ENCODE data around the gene COMT. TPM values are rescaled to one million over a fixed set of nuclear protein-coding genes. Genes with fewer than 3 reads are reported as not detected.

Gene COMT
- total and polyA plus RNA-seq, 9 of the 15 experiments (the other 6 are each of a cell fraction or from before 2014, with no cell fraction given) = 12.5 to 351 (median 155) TPM

DNA sequence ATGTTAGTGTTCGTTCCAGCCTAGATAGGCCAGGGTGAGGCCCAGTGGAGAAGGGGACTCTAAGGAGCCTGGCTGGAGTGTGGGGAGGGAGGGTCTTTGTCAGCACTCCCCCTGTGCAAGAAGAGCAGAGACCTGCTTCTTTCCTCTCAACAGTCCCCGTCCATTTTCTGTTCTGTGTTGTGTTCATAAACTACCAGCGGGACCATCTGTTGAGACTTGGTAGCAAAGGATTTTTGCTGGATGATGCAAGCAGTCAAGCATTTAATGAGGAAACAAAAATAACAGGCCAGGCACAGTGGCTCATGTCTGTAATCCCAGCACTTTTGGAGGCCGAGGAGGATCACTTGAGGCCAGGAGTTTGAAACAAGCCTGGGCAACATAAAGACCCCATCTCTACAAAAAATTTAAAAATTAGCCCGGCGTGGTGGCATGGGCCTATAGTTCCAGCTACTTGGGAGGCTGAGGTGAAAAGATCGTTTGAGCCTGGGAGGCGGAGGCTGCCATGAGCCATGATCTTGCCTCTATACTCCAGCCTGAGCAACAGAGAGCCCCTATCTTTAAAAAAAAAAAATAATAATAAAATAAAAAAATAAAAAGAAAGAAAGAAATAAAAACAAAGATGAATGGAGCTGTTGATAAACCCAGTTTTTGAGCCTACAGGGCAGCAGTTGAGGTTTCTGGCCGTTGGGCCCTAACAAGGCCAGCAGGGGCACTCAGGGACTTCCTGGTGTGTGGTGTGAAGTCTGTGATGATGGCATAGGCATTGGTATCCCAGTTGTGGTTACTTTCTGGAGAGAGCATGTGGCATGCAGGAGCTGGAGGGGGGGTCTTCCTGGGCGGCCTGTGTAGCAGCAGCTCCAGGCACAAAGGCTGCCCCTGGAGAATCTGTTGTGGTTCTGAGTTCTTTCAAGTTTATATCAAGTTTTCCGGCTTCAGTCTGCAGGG lies 1.8 kb downstream of the COMT start (continued):
- TF ChIP-seq, protein P1, sequence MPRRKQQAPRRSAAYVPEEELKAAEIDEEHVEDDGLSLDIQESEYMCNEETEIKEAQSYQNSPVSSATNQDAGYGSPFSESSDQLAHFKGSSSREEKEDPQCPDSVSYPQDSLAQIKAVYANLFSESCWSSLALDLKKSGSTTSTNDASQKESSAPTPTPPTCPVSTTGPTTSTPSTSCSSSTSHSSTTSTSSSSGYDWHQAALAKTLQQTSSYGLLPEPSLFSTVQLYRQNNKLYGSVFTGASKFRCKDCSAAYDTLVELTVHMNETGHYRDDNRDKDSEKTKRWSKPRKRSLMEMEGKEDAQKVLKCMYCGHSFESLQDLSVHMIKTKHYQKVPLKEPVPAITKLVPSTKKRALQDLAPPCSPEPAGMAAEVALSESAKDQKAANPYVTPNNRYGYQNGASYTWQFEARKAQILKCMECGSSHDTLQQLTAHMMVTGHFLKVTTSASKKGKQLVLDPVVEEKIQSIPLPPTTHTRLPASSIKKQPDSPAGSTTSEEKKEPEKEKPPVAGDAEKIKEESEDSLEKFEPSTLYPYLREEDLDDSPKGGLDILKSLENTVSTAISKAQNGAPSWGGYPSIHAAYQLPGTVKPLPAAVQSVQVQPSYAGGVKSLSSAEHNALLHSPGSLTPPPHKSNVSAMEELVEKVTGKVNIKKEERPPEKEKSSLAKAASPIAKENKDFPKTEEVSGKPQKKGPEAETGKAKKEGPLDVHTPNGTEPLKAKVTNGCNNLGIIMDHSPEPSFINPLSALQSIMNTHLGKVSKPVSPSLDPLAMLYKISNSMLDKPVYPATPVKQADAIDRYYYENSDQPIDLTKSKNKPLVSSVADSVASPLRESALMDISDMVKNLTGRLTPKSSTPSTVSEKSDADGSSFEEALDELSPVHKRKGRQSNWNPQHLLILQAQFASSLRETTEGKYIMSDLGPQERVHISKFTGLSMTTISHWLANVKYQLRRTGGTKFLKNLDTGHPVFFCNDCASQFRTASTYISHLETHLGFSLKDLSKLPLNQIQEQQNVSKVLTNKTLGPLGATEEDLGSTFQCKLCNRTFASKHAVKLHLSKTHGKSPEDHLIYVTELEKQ (CRISPR knock-in tag; IDR thresholded peaks at IDR 0.05) = 0 out of 2 replicates have a peak, but pooled peaks have one; percentile 60
- TF ChIP-seq BDP1 (IDR thresholded peaks at IDR 0.05; ENCODE audit: insufficient read depth, insufficient read length) (no peak), SMAD3 (CRISPR knock-in tag; conservative IDR thresholded peaks at IDR 0.05) (peak; percentile 89), MTF1 (CRISPR knock-in tag; IDR thresholded peaks at IDR 0.05; ENCODE audit: borderline replicate concordance) (peak; percentile 85; the same call in 1 of the 2 replicates), ZNF785 (CRISPR knock-in tag; IDR thresholded peaks at IDR 0.05) (0 out of 2 replicates have a peak, but pooled peaks have one; percentile 48), ZNF23 (CRISPR knock-in tag; IDR thresholded peaks at IDR 0.05) (peak; percentile 70)
- TF ChIP-seq, protein P2, sequence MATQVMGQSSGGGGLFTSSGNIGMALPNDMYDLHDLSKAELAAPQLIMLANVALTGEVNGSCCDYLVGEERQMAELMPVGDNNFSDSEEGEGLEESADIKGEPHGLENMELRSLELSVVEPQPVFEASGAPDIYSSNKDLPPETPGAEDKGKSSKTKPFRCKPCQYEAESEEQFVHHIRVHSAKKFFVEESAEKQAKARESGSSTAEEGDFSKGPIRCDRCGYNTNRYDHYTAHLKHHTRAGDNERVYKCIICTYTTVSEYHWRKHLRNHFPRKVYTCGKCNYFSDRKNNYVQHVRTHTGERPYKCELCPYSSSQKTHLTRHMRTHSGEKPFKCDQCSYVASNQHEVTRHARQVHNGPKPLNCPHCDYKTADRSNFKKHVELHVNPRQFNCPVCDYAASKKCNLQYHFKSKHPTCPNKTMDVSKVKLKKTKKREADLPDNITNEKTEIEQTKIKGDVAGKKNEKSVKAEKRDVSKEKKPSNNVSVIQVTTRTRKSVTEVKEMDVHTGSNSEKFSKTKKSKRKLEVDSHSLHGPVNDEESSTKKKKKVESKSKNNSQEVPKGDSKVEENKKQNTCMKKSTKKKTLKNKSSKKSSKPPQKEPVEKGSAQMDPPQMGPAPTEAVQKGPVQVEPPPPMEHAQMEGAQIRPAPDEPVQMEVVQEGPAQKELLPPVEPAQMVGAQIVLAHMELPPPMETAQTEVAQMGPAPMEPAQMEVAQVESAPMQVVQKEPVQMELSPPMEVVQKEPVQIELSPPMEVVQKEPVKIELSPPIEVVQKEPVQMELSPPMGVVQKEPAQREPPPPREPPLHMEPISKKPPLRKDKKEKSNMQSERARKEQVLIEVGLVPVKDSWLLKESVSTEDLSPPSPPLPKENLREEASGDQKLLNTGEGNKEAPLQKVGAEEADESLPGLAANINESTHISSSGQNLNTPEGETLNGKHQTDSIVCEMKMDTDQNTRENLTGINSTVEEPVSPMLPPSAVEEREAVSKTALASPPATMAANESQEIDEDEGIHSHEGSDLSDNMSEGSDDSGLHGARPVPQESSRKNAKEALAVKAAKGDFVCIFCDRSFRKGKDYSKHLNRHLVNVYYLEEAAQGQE (IDR thresholded peaks at IDR 0.05; ENCODE audit: borderline replicate concordance) = no peak
- TF ChIP-seq, protein P2 (CRISPR knock-in tag; IDR thresholded peaks at IDR 0.05; ENCODE audit: low read depth) = peak; percentile 82; the same call in 1 of the 2 replicates
- TF ChIP-seq, protein P3, sequence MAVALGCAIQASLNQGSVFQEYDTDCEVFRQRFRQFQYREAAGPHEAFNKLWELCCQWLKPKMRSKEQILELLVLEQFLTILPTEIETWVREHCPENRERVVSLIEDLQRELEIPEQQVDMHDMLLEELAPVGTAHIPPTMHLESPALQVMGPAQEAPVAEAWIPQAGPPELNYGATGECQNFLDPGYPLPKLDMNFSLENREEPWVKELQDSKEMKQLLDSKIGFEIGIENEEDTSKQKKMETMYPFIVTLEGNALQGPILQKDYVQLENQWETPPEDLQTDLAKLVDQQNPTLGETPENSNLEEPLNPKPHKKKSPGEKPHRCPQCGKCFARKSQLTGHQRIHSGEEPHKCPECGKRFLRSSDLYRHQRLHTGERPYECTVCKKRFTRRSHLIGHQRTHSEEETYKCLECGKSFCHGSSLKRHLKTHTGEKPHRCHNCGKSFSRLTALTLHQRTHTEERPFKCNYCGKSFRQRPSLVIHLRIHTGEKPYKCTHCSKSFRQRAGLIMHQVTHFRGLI (CRISPR knock-in tag; IDR thresholded peaks at IDR 0.05) = peak; percentile 85
- TF ChIP-seq, protein P4, sequence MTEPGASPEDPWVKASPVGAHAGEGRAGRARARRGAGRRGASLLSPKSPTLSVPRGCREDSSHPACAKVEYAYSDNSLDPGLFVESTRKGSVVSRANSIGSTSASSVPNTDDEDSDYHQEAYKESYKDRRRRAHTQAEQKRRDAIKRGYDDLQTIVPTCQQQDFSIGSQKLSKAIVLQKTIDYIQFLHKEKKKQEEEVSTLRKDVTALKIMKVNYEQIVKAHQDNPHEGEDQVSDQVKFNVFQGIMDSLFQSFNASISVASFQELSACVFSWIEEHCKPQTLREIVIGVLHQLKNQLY (CRISPR knock-in tag; conservative IDR thresholded peaks at IDR 0.05) = peak; percentile 12 to 43; a peak in 1 of 4 replicates
- TF ChIP-seq, protein P5, sequence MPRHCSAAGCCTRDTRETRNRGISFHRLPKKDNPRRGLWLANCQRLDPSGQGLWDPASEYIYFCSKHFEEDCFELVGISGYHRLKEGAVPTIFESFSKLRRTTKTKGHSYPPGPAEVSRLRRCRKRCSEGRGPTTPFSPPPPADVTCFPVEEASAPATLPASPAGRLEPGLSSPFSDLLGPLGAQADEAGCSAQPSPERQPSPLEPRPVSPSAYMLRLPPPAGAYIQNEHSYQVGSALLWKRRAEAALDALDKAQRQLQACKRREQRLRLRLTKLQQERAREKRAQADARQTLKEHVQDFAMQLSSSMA (CRISPR knock-in tag; IDR thresholded peaks at IDR 0.05) = peak; percentile 50; the same call in 1 of the 2 replicates
